H9 (cell line): ENCODE measurements around the gene NECAB2. TPM values are rescaled to one million over a fixed set of nuclear protein-coding genes. Genes with fewer than 3 reads are reported as not detected.

Experiments used
- DNase-seq: peaks from one replicate; pipeline ENCODE4 v3.0.0-alpha.2; 2017
- H2AFZ ChIP-seq: one replicate; pipeline ENCODE4 v1.6.1; 2013; ENCODE audit warnings: mild to moderate bottlenecking, low read length, control low read depth, moderate library complexity
- H2AK5ac ChIP-seq: 2 replicates; pipeline ENCODE4 v1.6.1; 2013; ENCODE audit warnings: low read length, control low read depth, mixed read lengths; ENCODE audit not compliant: insufficient read length
- H2BK120ac ChIP-seq: one replicate; pipeline ENCODE4 v1.6.1; 2013; ENCODE audit warnings: low read depth, mild to moderate bottlenecking, low read length, control low read depth, inconsistent platforms; ENCODE audit not compliant: poor library complexity, severe bottlenecking
- H2BK12ac ChIP-seq: 2 replicates; pipeline ENCODE4 v1.6.1; 2013; ENCODE audit warnings: low read length, control low read depth, mixed read lengths, low read depth; ENCODE audit not compliant: insufficient read length
- H2BK15ac ChIP-seq: 2 replicates; pipeline ENCODE4 v1.6.1; 2013; ENCODE audit warnings: low read depth, low read length, control low read depth
- H2BK20ac ChIP-seq: one replicate; pipeline ENCODE4 v1.6.1; 2013; ENCODE audit warnings: low read depth, mild to moderate bottlenecking, low read length, control low read depth, inconsistent platforms; ENCODE audit not compliant: poor library complexity, severe bottlenecking
- H2BK5ac ChIP-seq: 2 replicates; pipeline ENCODE4 v1.6.1; 2013; ENCODE audit warnings: low read length, control low read depth, mixed read lengths; ENCODE audit not compliant: insufficient read length
- H3K14ac ChIP-seq: 2 replicates; pipeline ENCODE4 v1.6.1; 2013; ENCODE audit warnings: low read length, control low read depth; ENCODE audit not compliant: insufficient read depth
- H3K18ac ChIP-seq: 2 replicates; pipeline ENCODE4 v1.6.1; 2013; ENCODE audit warnings: low read depth, mild to moderate bottlenecking, mixed read lengths, low read length, control low read depth; ENCODE audit not compliant: insufficient read length
- H3K23ac ChIP-seq: 2 replicates; pipeline ENCODE4 v1.6.1; 2013; ENCODE audit warnings: low read length, control low read depth, mixed read lengths, low read depth; ENCODE audit not compliant: insufficient read length
- H3K23me2 ChIP-seq: 2 replicates; pipeline ENCODE4 v1.6.1; 2013; ENCODE audit warnings: low read depth, mild to moderate bottlenecking, mixed read lengths, low read length, control low read depth; ENCODE audit not compliant: insufficient read length, poor library complexity, severe bottlenecking
- H3K27ac ChIP-seq: 2 replicates; pipeline ENCODE4 v1.5.1; 2013; ENCODE audit warnings: low read length, control low read depth, mixed read lengths, low read depth; ENCODE audit not compliant: insufficient read length
- H3K27me3 ChIP-seq: 2 replicates; pipeline ENCODE4 v1.6.1; 2013; ENCODE audit warnings: low read length, control low read depth, inconsistent platforms; ENCODE audit not compliant: insufficient read depth
- H3K4ac ChIP-seq: 2 replicates; pipeline ENCODE4 v1.6.1; 2013; ENCODE audit warnings: low read depth, mild to moderate bottlenecking, control low read depth, inconsistent platforms, low read length, moderate library complexity
- H3K4me1 ChIP-seq: 2 replicates; pipeline ENCODE4 v1.6.1; 2013; ENCODE audit warnings: low read length, control low read depth, inconsistent platforms; ENCODE audit not compliant: insufficient read depth
- H3K4me2 ChIP-seq: 2 replicates; pipeline ENCODE4 v1.6.1; 2013; ENCODE audit warnings: low read length, control low read depth, mixed read lengths; ENCODE audit not compliant: insufficient read length, insufficient read depth
- H3K56ac ChIP-seq: 2 replicates; pipeline ENCODE4 v1.6.1; 2013; ENCODE audit warnings: low read depth, mild to moderate bottlenecking, mixed read lengths, low read length, control low read depth; ENCODE audit not compliant: insufficient read length
- H3K79me1 ChIP-seq: 2 replicates; pipeline ENCODE4 v1.6.1; 2013; ENCODE audit warnings: low read depth, mild to moderate bottlenecking, moderate library complexity, low read length, control low read depth, inconsistent platforms; ENCODE audit not compliant: insufficient read depth, poor library complexity, severe bottlenecking
- H3K79me2 ChIP-seq: 2 replicates; pipeline ENCODE4 v1.6.1; 2013; ENCODE audit warnings: low read length, control low read depth, inconsistent platforms; ENCODE audit not compliant: insufficient read depth
- H3K9ac ChIP-seq: 2 replicates; pipeline ENCODE4 v1.6.1; 2013; ENCODE audit warnings: low read length, control low read depth, mixed read lengths; ENCODE audit not compliant: insufficient read length; ENCODE audit errors: extremely low read depth
- H3K9me3 ChIP-seq: one replicate; pipeline ENCODE4 v1.6.1; 2013; ENCODE audit warnings: low read depth, low read length, inconsistent platforms; ENCODE audit not compliant: control insufficient read depth
- H3T11ph ChIP-seq: one replicate; pipeline ENCODE4 v1.6.1; 2013; ENCODE audit warnings: mild to moderate bottlenecking, low read length, control low read depth, inconsistent platforms
- H4K20me1 ChIP-seq: one replicate; pipeline ENCODE4 v1.6.1; 2013; ENCODE audit not compliant: control insufficient read depth, insufficient read length, insufficient read depth
- H4K5ac ChIP-seq: 2 replicates; pipeline ENCODE4 v1.6.1; 2013; ENCODE audit warnings: low read depth, mild to moderate bottlenecking, mixed read lengths, low read length, control low read depth; ENCODE audit not compliant: insufficient read length
- H4K8ac ChIP-seq: replicated peaks from 2 replicates; pipeline ENCODE4 v1.6.1; 2013; ENCODE audit warnings: low read length, control low read depth, mixed read lengths, low read depth; ENCODE audit not compliant: insufficient read length
- H4K91ac ChIP-seq: 2 replicates; pipeline ENCODE4 v1.6.1; 2013; ENCODE audit warnings: low read depth, mild to moderate bottlenecking, moderate library complexity, mixed read lengths, low read length, control low read depth; ENCODE audit not compliant: insufficient read length
- H3K27ac Mint-ChIP-seq, 3 experiments: 2 replicates in 2 of 3; 3 replicates in 1 of 3; pipeline ENCODE4 v1.8.0; 2020 to 2021; ENCODE audit warnings: mixed read lengths in 3 of 3, mild to moderate bottlenecking in 1 of 3, moderate library complexity in 1 of 3
- H3K27me3 Mint-ChIP-seq: 2 replicates; pipeline ENCODE4 v1.8.0; 2021; ENCODE audit warnings: low read depth, mild to moderate bottlenecking, moderate library complexity, mixed read lengths
- H3K36me3 Mint-ChIP-seq, 3 experiments: 2 replicates in 2 of 3; 3 replicates in 1 of 3; pipeline ENCODE4 v1.8.0; 2020 to 2021; ENCODE audit warnings: low read depth in 3 of 3, mixed read lengths in 3 of 3; ENCODE audit not compliant: insufficient read depth in 1 of 3
- H3K4me1 Mint-ChIP-seq, 2 experiments: 2 replicates each; pipeline ENCODE4 v1.8.0; 2020; ENCODE audit warnings: mixed read lengths in 2 of 2
- H3K4me3 Mint-ChIP-seq, 2 experiments: 2 replicates in 1 of 2; 3 replicates in 1 of 2; pipeline ENCODE4 v1.8.0; 2020 to 2021; ENCODE audit warnings: mild to moderate bottlenecking in 2 of 2, mixed read lengths in 2 of 2, moderate library complexity in 1 of 2
- H3K9me3 Mint-ChIP-seq, 2 experiments: 2 replicates in 1 of 2; 3 replicates in 1 of 2; pipeline ENCODE4 v1.8.0; 2020; ENCODE audit warnings: mild to moderate bottlenecking in 2 of 2, mixed read lengths in 2 of 2, moderate library complexity in 1 of 2
- WGBS: extraction: QIAGEN DNeasy Blood & Tissue Kit; methylation state at CpG from one replicate; pipeline ENCODE4 v1.1.7; 2013; ENCODE audit warnings: missing lambda C conversion rate, low lambda C conversion rate, mixed read lengths; ENCODE audit not compliant: insufficient read length; ENCODE audit errors: extremely low coverage; 5-methylcytosine and 5-hydroxymethylcytosine counted together
- total RNA-seq: library from RNA; stranded (reverse); gene quantifications from 2 replicates; pipeline ENCODE4 v1.2.1, GENCODE V29; 2021
- TF ChIP-seq, protein P1 (sequence below): fragments of 200-600 bp; sonication (generic); conservative IDR thresholded peaks from 3 replicates; pipeline ENCODE4 v1.8.0; 2021; ENCODE audit warnings: antibody characterized with exemption, mild to moderate bottlenecking

NECAB2 gene
- total RNA-seq, 1 experiment from 2014 or later, result 12.6 TPM

DNA sequence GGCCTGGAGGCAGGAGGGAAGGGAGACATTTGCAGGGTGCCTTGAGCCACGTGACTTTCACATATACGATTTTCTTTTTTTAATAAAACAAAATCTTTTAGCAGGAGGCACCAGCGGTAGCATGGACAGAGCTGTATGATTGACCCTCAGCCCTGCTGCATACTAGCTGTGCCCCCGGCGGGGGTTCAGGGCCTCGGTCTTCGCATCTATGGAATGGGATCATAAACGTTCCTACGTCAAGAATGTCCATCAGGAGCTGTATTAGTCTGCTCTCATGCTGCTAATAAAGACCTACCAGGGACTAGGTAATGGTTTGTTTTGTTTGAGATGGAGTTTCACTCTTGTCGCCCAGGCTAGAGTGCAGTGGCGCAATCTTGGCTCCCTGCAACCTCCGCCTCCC lies 47.4 kb downstream of the NECAB2 start:
- Histone ChIP-seq H2BK12ac (no peak overlapping the region), H4K20me1 (no peaks in the 10 kb centered on the region), H3K18ac (no peak overlapping the region), H4K5ac (no peak overlapping the region), H2BK120ac (no peak overlapping the region), H4K8ac (no peak overlapping the region), H3K4me1 (no peaks in the 10 kb centered on the region), H2BK5ac (no peak overlapping the region), H3K9me3 (no peaks in the 10 kb centered on the region), H3K4me2 (no peak overlapping the region), H2BK15ac (no peak overlapping the region), H3K4ac (no peak overlapping the region), H3K27ac (no peak overlapping the region), H3K9ac (no peak overlapping the region), H3T11ph (no peak overlapping the region), H3K79me2 (no peaks in the 10 kb centered on the region), H3K79me1 (no peaks in the 10 kb centered on the region), H3K56ac (no peak overlapping the region), H3K14ac (no peak overlapping the region), H2BK20ac (no peak overlapping the region), H4K91ac (no peak overlapping the region), H2AFZ (no peak overlapping the region), H2AK5ac (no peak overlapping the region), H3K27me3 (no peaks in the 10 kb centered on the region), H3K23me2 (no peaks in the 10 kb centered on the region), H3K23ac (no peak overlapping the region)
- peaks cover 12 to 14% of the 10 kb centered on the region in 2 experiments for H3K9me3 Mint-ChIP-seq
- WGBS, result no CpG with 5 or more reads among the region's 12 CpGs
- DNase-seq, result no peak
- H3K27ac Mint-ChIP-seq, result no peak overlapping the region
- H3K4me3 Mint-ChIP-seq, result no peak overlapping the region
- TF ChIP-seq, protein P1, sequence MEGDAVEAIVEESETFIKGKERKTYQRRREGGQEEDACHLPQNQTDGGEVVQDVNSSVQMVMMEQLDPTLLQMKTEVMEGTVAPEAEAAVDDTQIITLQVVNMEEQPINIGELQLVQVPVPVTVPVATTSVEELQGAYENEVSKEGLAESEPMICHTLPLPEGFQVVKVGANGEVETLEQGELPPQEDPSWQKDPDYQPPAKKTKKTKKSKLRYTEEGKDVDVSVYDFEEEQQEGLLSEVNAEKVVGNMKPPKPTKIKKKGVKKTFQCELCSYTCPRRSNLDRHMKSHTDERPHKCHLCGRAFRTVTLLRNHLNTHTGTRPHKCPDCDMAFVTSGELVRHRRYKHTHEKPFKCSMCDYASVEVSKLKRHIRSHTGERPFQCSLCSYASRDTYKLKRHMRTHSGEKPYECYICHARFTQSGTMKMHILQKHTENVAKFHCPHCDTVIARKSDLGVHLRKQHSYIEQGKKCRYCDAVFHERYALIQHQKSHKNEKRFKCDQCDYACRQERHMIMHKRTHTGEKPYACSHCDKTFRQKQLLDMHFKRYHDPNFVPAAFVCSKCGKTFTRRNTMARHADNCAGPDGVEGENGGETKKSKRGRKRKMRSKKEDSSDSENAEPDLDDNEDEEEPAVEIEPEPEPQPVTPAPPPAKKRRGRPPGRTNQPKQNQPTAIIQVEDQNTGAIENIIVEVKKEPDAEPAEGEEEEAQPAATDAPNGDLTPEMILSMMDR, result no peak
- peaks cover 0 to 5% (median 3%) of the 10 kb centered on the region in 3 experiments; a peak in 4 of 7 replicates for H3K36me3 Mint-ChIP-seq
- peaks cover 8 to 17% of the 10 kb centered on the region in 2 experiments for H3K4me1 Mint-ChIP-seq
- peaks cover 28% of the 10 kb centered on the region for H3K27me3 Mint-ChIP-seq
